HCT116 (cell line): ENCODE data around the gene AIRE. TPM values are rescaled to one million over a fixed set of nuclear protein-coding genes. Genes with fewer than 3 reads are reported as not detected.

Experiments used
- ATAC-seq: fragments of 200-7000 bp; cut with Tn5 transposase; 2 replicates; pipeline ENCODE4 v1.9.1; 2020; ENCODE audit warnings: mild to moderate bottlenecking, moderate library complexity
- BruUV-seq: library from RNA; stranded (reverse); fragments of 400-500 nt; replicated peaks from 2 replicates; lab custom pipeline; 2021; lab: Mats Ljungman, UMichigan
- CTCF ChIA-PET: fragments of 300-600 bp; sonication (Branson Sonifier 250); formaldehyde crosslinking; loops from one replicate; lab custom pipeline; 2021; ENCODE audit warnings: antibody characterized with exemption; lab: Charles Lee
- POLR2A ChIA-PET: fragments of 300-600, 350-600 bp; sonication (Branson Sonifier 250); formaldehyde crosslinking; loops from one replicate; lab custom pipeline; 2021; ENCODE audit warnings: antibody characterized with exemption; lab: Charles Lee
- RAD21 ChIA-PET, 2 experiments: fragments of 300-600 bp; sonication (Branson Sonifier 250); formaldehyde crosslinking; loops; one replicate each; lab custom pipeline; 2023; ENCODE audit warnings: low total read pairs in 2 of 2; ENCODE audit not compliant: uncharacterized antibody in 2 of 2, unreplicated experiment in 2 of 2, low non-redundant PET in 1 of 2; lab: Charles Lee
- DNase-seq: peaks from one replicate; pipeline ENCODE4 v3.0.0-alpha.2; 2010; ENCODE audit warnings: low read depth, low spot score
- H2AFZ ChIP-seq: fragments of 200-600 bp; shearing (Covaris generic), sonication (generic); 2 replicates; pipeline ENCODE4 v1.6.1; 2017; ENCODE audit warnings: low read depth, mixed run types, mixed read lengths, antibody characterized with exemption, low read length; ENCODE audit not compliant: poor library complexity, severe bottlenecking
- H3K27ac ChIP-seq: 2 replicates; pipeline ENCODE4 v1.5.1; 2012; ENCODE audit warnings: low read depth, low read length
- H3K27me3 ChIP-seq: fragments of 200-600 bp; sonication (generic); 2 replicates; pipeline ENCODE4 v1.6.1; 2016; ENCODE audit warnings: mixed run types, low read length, mixed read lengths; ENCODE audit not compliant: insufficient read depth
- H3K36me3 ChIP-seq, 2 experiments: fragments of 200-500 bp in 1 of 2; fragments of 200-600 bp in 1 of 2; sonication (Bioruptor generic) in 1 of 2; sonication (generic) in 1 of 2; 2 replicates each; pipeline versions ENCODE4 v1.5.1 to v1.6.1; 2014 to 2016; ENCODE audit warnings: low read length in 2 of 2, inconsistent platforms in 1 of 2, mixed read lengths in 1 of 2, mixed run types in 1 of 2; ENCODE audit not compliant: insufficient read depth in 2 of 2, control insufficient read depth in 1 of 2
- H3K4me1 ChIP-seq, 2 experiments: fragments of 200-600 bp in 1 of 2; sonication (generic) in 1 of 2; 2 replicates each; pipeline versions ENCODE4 v1.5.1 to v1.6.1; 2012 to 2017; ENCODE audit warnings: low read length in 2 of 2, inconsistent platforms in 1 of 2, mild to moderate bottlenecking in 1 of 2, mixed read lengths in 1 of 2, mixed run types in 1 of 2, moderate library complexity in 1 of 2; ENCODE audit not compliant: insufficient read depth in 2 of 2, control insufficient read depth in 1 of 2
- H3K4me2 ChIP-seq: fragments of 200-600 bp; sonication (generic); 2 replicates; pipeline ENCODE4 v1.6.1; 2017; ENCODE audit warnings: mixed run types, low read length, mixed read lengths
- H3K4me3 ChIP-seq, 2 experiments: fragments of 200-600 bp in 1 of 2; sonication (generic) in 1 of 2; replicated peaks in 1 of 2; 2 replicates each; pipeline ENCODE4 v1.5.1; 2011 to 2016; ENCODE audit warnings: low read length in 2 of 2, control low read depth in 1 of 2, low read depth in 1 of 2, mild to moderate bottlenecking in 1 of 2, mixed read lengths in 1 of 2, mixed run types in 1 of 2
- H3K79me2 ChIP-seq: fragments of 200-600 bp; sonication (generic); 2 replicates; pipeline ENCODE4 v1.6.1; 2017; ENCODE audit warnings: mild to moderate bottlenecking, mixed run types, low read length, moderate library complexity, mixed read lengths; ENCODE audit not compliant: insufficient read depth
- H3K9ac ChIP-seq: fragments of 200-600 bp; sonication (generic); 2 replicates; pipeline ENCODE4 v1.6.1; 2016; ENCODE audit warnings: low read length, mixed read lengths
- H3K9me2 ChIP-seq: fragments of 200-600 bp; sonication (generic), shearing (Covaris generic); 2 replicates; pipeline ENCODE4 v1.6.1; 2017; ENCODE audit warnings: mixed run types, mild to moderate bottlenecking, moderate library complexity; ENCODE audit not compliant: insufficient read depth
- H3K9me3 ChIP-seq, 2 experiments: fragments of 200-500 bp in 1 of 2; fragments of 200-600 bp in 1 of 2; sonication (Bioruptor generic) in 1 of 2; sonication (generic) in 1 of 2; 2 replicates each; pipeline ENCODE4 v1.6.1; 2014 to 2017; ENCODE audit warnings: low read length in 2 of 2, mixed read lengths in 2 of 2, inconsistent platforms in 1 of 2, low read depth in 1 of 2, mild to moderate bottlenecking in 1 of 2, mixed run types in 1 of 2, moderate library complexity in 1 of 2; ENCODE audit not compliant: control insufficient read depth in 1 of 2, insufficient read depth in 1 of 2
- H4K20me1 ChIP-seq: fragments of 200-600 bp; sonication (generic), shearing (Covaris generic); 2 replicates; pipeline ENCODE4 v1.6.1; 2017; ENCODE audit warnings: mixed run types, mild to moderate bottlenecking, moderate library complexity; ENCODE audit not compliant: insufficient read depth
- FOSL1 ChIP-seq: IDR thresholded peaks from 2 replicates; pipeline ENCODE4 v1.6.1; 2012; ENCODE audit warnings: low read depth
- JUND ChIP-seq: IDR thresholded peaks from 2 replicates; pipeline ENCODE4 v1.6.1; 2012
- POLR2AphosphoS5 ChIP-seq: IDR thresholded peaks from 2 replicates; pipeline ENCODE4 v1.6.1; 2011; ENCODE audit warnings: mild to moderate bottlenecking, low read depth, low read length, moderate library complexity
- REST ChIP-seq: IDR thresholded peaks from 2 replicates; pipeline ENCODE4 v1.6.1; 2012; ENCODE audit warnings: low read depth
- SIN3A ChIP-seq: IDR thresholded peaks from 2 replicates; pipeline ENCODE4 v1.6.1; 2012; ENCODE audit warnings: low read depth
- intact Hi-C: fragments of 100-400 bp; cut with micrococcal nuclease; formaldehyde crosslinking; loops from 2 replicates; pipeline ENCODE4 v1.10.0; 2022
- total RNA-seq: library from RNA; stranded (reverse); gene quantifications from one replicate; pipeline ENCODE4 v1.2.1, GENCODE V29; 2021; ENCODE audit not compliant: unreplicated experiment
- TF ChIP-seq, protein P1 (sequence below): IDR thresholded peaks from 2 replicates; pipeline ENCODE4 v1.6.1; 2012

AIRE gene
- total RNA-seq, 1 experiment from 2014 or later, result not detected

GRCh38 chr21:44301141-44301540, 15.5 kb downstream of the AIRE start:
- H3K9ac ChIP-seq, result peak overlapping the region; percentile 88
- no peak for DNase-seq
- H3K9me2 ChIP-seq, result no peaks in the 10 kb centered on the region
- peak overlapping the region; percentile 74 to 76 for H3K4me3 ChIP-seq
- POLR2A ChIA-PET, result interaction anchor here (1.0 kb wide), 1 partner anchor 38 kb away, joined by 3 read pairs; the partner anchor contains the start of gene CFAP410
- H3K27ac ChIP-seq, result peak overlapping the region; percentile 92
- no peak overlapping the region for H2AFZ ChIP-seq
- TF ChIP-seq FOSL1 (no peak), POLR2AphosphoS5 (no peak), JUND (no peak), SIN3A (no peak), REST (no peak)
- TF ChIP-seq, protein P1, sequence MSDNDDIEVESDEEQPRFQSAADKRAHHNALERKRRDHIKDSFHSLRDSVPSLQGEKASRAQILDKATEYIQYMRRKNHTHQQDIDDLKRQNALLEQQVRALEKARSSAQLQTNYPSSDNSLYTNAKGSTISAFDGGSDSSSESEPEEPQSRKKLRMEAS, result no peak
- TF ChIP-seq, all 23 proteins: peak for 0
- ChIA-PET CTCF (no interaction called here), RAD21 (no interaction called here)
- Histone ChIP-seq H3K4me1 (peaks cover 15 to 48% of the 10 kb centered on the region in 2 experiments), H3K4me2 (peak overlapping the region; percentile 98), H3K9me3 (no peaks in the 10 kb centered on the region), H4K20me1 (no peaks in the 10 kb centered on the region), H3K27me3 (no peaks in the 10 kb centered on the region), H3K79me2 (peaks cover 51% of the 10 kb centered on the region), H3K36me3 (0 out of 4 replicates have a peak, but pooled peaks cover 0 to 2% of the 10 kb centered on the region in 2 experiments)
- no TSS peak for BruUV-seq
- ATAC-seq, result no peak
- intact Hi-C loops, result no loop called here
